HG02623 (cell line): Measurements from ENCODE around the gene AHI1.
A peak's percentile ranks its signal among the peaks of the same experiment; 100 is the strongest.
"Not testable (repeated sequence)": the region's sequence is repeated elsewhere in the genome, so short reads cannot be mapped to it uniquely, and the experiment has no call there.

Experiments used
- ATAC-seq: cut with Tn5 transposase; IDR thresholded peaks from one replicate; pipeline ENCODE4 v1.9.1; 2021; ENCODE audit warnings: moderate library complexity; ENCODE audit not compliant: unreplicated experiment

AHI1 gene

DNA sequence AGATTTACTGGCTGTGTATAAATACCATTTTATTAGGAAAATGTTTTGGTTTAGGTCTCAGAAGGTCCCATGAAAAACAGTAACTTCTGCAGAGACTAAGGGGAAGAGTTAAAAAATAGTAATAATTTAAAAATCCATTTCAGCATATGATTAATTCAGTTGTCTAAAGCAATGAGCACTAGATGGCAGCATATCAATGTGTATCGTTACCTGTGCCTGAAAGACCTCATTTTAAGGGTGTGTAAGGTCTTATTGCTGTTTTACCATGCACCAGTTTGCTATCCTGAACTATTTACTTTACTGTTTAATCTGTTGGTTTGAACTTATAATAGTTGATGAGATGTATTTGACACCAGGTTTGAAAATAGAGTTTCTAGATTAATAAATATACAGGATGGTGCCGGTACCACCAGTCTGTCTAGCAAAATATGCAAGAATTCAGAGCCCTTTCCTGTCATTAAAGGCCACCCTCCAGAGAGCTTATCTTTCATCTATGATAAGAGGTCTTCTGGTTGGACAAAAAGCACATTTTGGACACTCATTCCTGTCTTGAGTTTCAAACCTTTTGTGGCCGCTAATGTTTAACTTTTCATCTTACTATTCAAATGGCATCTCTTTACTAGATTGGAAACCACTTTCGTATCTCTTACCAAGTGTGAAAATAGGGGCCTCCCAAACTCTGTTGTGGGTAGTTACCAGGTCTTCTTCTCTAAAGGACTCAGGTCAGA, 8.9 kb upstream of the AHI1 start:
- peak; percentile 79 for ATAC-seq

DNA sequence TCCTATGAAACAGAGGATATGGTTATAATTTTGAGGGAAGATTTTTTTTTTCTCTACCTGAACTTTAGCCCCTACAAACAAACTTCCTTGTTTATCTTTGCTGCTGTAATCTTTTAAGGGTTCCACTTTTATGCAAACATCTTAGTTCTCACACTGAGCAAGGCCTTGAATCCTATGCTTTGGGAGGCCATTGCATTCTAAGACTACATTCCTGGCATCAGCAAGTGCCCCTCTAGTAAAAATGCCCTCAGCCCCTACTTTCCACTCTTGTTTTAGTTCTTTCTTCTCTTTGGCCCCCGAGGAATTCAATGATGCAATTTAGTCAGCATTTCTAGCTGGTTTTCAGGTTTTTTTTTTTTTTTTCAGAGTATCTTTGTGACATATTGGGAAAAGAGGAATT, 8.1 kb upstream of the AHI1 start:
- no peak for ATAC-seq

DNA sequence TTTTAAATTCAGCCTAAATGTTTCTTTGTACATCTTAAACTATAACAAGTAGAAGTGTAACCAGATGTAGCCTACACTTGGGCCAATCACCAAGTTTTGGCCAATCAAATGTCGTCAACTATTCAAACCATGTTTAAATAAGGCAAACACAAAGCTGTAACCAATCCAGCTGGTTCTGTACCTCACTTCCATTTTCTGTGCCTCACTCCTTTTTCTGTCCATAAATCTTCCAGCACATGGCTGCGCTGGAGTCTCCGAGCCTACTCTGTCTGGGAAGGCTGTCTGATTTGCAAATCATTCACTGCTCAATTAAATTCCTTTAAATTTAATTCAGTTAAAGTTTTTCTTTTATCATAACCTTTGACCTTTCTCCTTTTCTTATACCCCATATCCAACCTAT, 7.7 kb upstream of the AHI1 start:
- no peak for ATAC-seq

DNA sequence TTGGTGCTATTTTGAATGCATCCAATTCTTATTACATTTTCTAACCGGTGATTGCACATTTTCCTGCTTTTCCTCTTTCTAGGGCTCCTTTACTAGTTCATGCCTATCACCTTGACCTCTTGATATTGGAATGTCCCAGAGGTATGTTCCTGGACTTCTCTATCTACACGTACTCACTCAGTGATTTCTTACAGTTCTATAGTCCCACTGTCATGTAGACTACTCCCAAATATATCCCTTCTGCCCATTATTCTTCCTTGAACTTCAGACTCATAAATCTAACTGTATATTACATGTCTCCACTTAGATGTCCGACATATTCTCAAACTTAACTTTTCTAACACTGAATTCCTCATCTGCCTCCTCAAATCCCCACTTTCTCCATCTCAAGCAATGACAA, 7.2 kb upstream of the AHI1 start:
- ATAC-seq, result no peak

DNA sequence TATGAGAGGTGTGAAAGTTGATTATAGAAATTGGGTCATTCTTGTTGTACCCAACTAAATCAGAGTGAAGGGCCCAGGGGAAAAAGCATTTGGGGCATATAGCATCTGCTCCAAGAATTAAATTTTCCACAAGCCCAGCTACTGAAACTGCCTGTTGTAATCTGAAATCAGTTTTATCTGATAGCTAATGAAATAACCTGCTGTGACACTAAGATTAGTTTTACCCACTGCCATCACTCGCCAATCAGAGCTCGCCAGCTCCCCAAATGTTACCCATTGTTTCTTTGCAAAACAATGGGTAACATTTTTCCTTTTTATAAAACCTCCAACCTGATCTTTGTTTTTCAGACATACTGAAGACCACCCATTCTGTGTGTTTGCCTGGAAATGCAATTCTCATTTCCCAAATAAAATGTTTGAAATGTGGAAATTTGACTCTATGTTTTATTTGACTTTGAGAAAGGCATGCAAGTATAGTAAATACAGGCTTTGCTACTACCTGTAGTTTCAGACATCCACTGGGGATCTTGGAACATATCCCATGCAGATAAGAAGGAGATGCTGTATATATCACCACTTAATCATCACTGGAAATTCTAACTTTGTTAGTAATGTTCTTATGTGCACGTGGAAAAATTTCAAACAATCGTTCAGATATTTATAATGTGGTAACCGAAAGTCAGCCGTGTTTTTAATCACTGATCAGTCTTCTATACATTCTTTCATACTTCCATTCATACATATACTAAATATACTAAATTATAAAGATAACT, 6.3 kb upstream of the AHI1 start:
- no peak for ATAC-seq

DNA sequence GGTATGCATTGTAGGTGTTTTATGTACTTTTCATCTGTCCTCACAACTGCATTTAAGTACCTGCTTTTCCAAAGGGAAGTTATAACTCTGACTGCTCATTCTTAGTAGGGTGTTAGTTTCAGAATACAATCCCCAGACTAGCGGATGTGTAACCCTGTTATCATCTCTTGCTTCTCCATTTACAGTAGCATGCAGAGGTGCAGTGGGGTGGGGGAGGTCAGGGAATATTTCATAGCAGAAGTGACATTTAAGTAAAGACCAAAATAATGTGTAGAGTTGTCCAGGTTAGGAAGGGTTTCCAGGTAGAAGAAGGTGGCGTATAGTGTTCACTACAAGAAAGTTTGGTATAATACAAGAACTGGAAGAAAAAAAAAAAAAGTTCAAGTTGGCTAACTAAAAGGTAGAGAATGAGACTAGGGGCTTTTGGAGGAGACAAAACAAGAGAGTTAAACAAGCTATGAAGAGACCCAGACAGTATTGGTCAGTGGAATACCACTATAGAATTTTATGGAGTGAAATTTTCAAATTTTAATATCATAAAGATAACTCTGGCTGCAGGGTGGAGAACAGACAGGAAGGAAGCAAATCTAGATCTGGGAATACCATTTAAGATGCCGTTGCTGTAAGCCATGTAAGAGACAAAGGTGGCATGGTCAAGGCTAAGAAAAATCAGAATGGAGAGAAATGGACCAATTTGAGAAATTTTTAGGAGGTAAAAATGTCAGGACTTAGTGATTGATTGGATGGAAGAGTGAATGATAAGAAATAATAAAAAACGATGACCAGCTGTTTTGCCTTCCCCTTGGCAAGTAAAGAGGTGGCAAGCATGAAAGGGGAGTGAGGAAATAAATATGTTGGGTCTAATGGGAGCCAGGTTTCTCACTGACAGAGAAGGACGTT, 2.2 kb upstream of the AHI1 start:
- no peak for ATAC-seq

DNA sequence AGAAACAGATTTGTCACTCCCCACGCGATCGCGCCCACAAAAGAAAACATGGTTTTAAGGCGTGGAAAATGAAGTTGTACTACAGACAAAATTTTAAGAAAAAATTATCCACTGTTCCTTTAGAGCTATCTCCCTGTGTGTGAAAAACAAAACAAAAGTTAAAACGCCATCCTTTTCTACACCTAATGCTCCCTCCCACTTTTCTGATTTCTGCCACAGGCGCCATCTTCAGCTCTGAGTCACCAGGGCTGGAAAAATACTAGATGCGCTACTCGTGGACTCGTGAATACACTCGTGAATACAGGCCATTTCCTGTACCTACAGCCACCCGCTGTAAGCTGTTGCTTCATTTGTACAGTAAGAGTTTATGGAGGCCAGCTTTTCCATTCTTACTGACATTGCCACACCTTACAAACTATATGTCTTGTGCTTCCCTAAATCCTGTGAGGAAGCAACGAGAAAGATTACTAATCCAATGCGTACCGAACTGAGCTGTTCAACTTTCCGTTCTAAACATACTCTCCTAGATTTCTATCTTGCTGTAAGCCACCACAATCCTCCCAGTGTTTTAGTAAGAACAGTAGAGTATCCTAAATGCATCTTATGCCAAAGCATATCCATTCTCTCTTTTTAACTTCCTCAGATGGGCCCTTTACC, 773 bp upstream of the AHI1 start:
- peak; percentile 30 for ATAC-seq

GRCh38 chr6:135496800-135497411, 634 bp downstream of the AHI1 start:
- ATAC-seq, result no peak

DNA sequence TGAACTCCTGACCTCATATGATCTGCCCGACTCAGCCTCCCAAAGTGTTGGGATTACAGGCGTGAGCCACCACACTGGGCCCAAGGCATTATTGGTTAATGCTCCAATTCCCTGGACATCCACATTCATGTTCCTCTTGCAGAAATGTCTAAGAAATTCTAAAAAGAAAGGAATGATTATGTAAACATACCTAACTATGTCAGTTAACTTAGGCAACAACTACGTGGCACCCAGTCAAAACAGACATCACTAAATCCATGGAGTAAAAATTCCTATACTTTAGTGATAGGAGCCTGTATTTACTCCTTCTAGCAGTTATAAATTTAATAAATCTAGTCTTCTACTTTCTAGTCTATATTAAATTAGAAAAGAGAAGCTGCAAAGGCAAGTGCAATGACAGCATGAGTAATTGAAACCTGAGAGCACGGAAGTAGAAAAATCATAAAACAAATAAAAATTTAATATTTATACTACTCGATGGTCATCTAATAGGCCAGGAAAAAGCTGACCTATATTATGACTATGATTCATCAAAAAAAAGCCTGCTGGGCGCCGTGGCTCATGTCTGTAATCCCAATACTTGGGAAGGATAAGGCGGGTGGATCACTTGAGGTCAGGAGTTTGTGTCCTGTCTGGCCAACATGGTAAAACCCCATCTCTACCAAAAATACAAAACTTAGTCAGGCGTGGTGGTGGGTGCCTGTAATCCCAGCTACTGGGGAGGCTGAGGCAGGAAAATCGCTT, 4.2 kb downstream of the AHI1 start:
- ATAC-seq, result no peak

DNA sequence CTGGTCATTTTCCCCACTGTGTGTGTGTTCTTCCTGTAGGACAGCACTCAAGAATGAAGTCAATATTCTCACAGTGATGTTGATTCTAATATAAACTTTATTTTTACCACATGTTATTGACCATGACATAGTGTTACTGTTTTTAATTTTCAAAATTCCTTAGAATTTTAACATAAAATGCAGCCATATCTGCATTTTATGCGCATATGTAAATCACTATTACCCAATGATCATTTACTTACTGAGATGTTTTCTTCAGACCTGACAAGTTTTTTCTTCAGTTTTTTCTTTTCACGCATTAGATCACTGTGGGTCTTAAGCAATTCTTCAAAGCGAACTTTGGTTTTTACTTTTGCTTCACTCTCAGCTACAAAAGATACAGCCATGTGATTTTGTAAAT, 7.2 kb downstream of the AHI1 start:
- no peak for ATAC-seq

- no peak for ATAC-seq
Observed at GRCh38 chr6:135488023-135488422, 9.5 kb downstream of the AHI1 start.

DNA sequence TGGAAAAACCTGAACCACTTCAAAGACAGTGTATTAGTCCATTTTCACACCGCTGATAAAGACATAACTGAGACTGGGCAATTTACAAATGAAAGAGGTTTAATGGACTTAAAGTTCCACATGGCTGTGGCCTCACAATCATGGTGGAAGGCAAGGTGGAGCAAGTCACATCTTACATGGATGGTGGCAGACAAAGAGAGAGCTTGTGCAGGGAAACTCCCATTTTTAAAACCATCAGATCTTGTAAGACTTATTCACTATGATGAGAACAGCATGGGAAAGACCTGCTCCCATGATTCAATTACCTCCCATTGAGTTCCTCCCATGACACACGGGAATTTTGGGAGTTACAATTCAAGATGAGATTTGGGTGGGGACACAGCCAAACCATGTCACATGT, 13.6 kb downstream of the AHI1 start:
- ATAC-seq, result not testable (repeated sequence)

DNA sequence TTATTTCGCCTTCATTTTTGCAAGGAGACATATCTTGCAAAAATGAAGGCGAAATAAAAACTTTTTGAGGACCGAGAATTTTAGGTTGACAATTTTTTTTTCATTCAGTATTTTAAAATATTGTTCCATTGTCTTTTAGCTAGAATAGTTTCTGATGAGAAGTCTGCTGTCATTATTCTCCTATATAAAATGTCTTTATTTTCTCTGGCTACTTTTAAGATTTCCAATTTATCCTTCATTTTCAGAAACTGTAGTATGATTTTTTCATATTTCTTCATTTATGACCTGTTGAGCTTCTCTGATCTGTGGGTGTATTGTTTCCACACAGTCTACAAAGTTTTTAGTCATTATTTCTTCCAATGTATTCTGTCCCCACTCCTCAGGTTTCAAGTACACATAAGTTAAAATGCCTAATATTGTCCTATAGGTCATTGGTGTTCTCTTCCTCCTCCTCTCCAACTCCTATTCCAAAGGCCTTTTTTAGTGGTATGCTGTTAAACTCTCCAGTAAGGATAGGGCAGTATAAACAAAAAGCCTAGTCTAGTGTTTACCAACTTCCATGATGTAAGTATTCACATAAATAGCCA, 15.7 kb downstream of the AHI1 start:
- no peak for ATAC-seq

DNA sequence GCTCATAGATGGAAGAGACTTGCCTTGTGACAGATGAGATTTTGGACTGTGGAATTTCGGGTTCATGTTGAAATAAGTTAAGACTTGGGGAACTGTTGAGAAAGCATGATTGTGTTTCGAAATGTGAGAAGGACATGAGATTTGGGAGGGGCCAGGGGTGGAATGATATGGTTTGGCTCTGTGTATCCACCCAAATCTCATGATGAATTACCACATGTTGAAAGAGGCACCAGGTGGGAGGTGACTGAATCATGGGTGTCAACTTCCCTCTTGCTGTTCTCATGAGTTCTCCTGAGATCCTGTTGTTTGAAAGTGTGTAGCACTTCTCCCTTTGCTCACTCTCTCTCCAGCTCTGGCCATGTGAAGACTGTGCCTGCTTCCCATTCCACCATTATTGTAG, 17.9 kb downstream of the AHI1 start:
- no peak for ATAC-seq

DNA sequence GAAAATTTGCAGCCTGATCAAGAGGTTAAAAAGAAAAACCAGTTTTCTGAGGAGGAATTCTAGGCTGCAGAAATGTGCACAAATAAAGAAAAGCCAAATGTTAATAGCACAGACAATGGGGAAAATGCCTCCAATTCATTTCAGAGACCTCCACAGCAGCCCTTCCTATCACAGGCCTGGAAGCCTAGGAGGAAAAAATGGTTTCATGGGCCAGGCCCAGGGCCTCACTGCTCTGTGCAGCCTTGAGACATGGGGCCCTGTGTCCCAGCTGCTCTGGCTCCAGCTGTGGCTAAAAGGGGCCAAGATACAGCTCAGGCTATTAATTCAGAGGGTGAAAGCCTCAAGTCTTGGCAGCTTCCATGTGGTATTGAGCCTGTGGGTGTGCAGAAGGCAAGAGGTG, 18.9 kb downstream of the AHI1 start:
- ATAC-seq, result no peak

- no peak for ATAC-seq
Observed at GRCh38 chr6:135475292-135475886, 22.2 kb downstream of the AHI1 start.

- ATAC-seq, result no peak
Observed at GRCh38 chr6:135474362-135474761, 23.2 kb downstream of the AHI1 start.

GRCh38 chr6:135465903-135466302, 31.6 kb downstream of the AHI1 start:
- no peak for ATAC-seq

GRCh38 chr6:135465307-135465706, 32.2 kb downstream of the AHI1 start:
- ATAC-seq, result peak; percentile 79
